ENCODE results near the gene GRIK4.
"Not testable (repeated sequence)": the region's sequence is repeated elsewhere in the genome, so short reads cannot be mapped to it uniquely, and the experiment has no call there.

Gene GRIK4

DNA sequence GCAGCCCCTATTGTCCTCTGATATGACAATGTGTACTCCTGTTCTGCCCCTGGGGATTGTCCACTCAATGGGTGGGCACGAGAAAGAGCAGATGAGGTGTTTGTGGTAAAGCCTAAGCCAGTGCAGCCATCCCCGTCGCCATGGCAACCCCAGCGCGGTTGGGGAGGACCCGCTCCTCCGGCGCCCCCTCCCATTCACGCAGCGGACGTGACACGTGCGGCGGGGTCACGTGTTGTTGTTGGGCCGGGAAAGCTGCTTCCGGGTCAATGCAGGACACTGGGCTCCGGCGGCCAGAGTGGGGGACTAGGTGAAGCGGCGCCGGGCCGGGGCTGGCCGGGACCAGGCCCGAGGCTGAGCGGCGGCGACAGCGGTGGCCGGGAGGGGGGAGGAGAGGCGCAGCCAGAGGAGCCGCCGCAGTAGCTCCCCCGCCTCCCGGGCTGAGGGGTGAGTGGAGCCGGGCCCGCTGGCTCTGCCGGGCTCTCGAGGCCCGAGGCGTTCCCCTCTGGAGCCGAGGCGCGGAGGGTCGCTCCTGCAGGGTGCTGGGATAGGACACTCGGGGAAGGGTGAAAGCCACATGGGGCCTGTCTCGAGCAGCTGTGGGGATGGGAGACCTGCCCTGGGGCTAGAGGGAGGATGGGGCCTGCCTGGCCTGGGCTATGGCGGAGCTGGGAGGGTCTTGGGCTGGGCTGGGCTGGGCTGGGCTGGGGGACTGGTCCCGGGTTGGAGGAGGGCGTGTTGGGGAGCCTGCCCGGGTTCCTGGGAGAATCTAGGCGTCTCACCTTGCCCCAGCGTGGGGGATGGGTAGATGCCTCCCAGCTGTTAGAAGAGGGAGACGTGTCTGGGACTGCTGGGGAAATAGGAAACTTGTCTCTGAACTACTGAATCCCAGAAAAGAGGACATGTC, 512.6 kb downstream of the GRIK4 start, which contains the start of gene TBCEL:
Gene TBCEL, plus strand, starts transcription at position 255 of the 904 bp plus-strand sequence. CDS start 21,589 bp downstream, outside the sequence.
- H3K4me3 ChIP-seq (ENCODE audit: low read depth, low read length) = peak within 1 kb of the TSS; percentile 89
- peak; percentile 53 for DNase-seq (ENCODE audit: low read depth)

DNA sequence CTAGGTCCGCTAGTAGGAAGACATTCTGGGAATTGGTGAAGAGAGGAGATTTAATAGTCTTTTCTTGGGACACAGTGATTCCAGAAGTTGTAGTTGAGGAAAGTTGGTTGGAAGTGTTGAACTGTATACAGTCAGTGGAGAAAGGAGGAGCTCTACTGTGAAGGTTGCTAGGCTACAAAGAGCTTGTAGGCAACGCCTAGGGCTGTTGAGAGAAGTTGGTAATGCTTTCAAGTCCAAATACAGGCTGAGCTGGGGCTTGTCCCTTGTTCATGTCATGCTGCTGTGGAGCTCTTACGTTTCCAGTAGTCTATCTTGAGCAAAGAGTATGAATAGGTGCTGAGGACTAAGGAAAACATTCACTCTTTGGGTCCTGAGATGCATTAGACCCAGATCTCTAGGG, 513.4 kb downstream of the GRIK4 start:
- no peak for DNase-seq (ENCODE audit: low read depth)
- H3K4me3 ChIP-seq (ENCODE audit: low read depth, low read length) = peak overlapping the region; percentile 89

DNA sequence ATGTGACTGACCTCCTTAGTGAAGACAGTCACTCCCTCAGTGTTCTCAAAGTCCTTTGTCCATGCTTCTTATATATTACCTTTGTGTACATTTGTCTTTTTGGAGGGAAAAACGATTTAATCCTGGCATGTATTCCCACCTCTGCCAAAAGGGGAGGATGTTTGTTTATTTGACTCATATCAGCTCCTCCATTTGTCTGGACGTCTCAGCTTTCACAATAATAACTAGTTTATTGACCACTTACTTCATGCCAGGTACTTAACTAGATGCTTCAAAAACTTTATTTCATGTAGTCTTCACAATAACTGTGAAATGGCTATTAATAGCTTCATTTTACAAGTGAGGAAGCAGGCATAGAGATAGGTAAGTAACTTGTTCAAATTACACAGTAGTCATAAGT, 517.6 kb downstream of the GRIK4 start:
- no peak overlapping the region for H3K4me3 ChIP-seq (ENCODE audit: low read depth, low read length)
- no peak for DNase-seq (ENCODE audit: low read depth)

DNA sequence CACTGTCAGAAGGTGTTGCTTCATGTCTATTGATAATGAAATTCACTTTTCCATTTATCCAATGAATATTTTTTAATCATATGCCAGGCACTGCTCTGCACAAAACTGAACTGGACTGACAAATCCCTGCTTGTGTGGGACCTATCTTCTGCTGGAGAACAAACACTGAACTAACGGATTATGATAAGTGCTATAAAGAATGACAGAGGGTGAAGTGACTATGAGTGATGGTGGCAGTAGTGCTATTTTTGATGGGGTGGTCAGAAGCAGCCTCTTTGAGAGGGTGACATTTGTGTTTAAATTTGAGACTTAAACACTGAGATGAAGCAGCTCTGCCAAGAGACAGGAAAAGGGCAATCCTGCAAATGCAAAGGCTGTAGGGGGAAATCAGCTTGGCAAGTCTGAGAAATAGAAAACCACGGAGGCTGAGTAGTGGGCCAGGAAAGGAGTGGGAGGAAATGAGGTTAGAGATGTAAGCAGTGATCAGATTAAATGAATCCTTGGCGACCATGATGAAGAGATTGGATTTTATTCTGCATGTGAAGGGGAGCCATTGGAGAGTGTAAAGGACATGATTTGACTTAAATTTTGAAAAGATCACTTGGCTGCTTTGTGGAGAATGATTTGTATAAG, 518.4 kb downstream of the GRIK4 start:
- DNase-seq (ENCODE audit: low read depth) = no peak
- no peak overlapping the region for H3K4me3 ChIP-seq (ENCODE audit: low read depth, low read length)

DNA sequence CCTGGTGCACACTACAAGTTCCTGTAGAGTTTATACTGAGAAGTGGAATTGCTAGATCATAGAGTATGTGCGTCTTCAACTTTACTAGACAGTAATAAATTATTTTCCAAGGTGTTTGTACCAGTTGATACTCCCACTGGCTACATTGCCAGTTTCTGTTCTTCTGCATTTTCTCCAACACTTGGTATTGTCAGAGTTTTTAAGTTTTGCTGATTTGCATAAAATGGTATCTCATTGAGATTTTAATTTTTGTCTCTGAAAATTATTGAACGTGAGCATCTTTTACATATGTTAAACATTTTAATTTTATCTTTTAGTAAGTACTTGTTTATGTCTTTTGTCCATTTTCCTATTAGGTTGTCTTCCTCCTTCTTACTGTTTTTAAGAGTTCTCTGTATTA, 519.6 kb downstream of the GRIK4 start:
- H3K4me3 ChIP-seq (ENCODE audit: low read depth, low read length) = no peak overlapping the region
- no peak for DNase-seq (ENCODE audit: low read depth)

DNA sequence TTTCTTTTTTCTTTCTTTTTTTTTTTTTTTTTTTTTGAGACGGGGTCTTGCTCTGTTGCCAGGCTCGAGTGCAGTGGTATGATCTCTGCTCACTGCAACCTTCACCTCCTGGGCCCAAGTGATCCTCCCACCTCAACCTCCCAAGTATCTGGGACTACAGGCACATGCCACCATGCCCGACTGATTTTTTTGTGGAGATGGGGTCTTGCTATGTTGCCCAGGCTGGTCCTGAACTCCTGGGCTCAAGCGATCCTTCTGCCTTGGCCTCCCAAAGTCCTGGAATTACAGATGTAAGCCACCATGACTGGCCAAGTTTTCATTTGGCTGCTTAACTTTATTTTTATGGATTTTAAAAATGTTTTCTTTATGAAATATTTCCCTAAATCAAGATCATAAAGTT, 520.1 kb downstream of the GRIK4 start:
- DNase-seq (ENCODE audit: low read depth); H3K4me3 ChIP-seq (ENCODE audit: low read depth, low read length): not testable (repeated sequence)

DNA sequence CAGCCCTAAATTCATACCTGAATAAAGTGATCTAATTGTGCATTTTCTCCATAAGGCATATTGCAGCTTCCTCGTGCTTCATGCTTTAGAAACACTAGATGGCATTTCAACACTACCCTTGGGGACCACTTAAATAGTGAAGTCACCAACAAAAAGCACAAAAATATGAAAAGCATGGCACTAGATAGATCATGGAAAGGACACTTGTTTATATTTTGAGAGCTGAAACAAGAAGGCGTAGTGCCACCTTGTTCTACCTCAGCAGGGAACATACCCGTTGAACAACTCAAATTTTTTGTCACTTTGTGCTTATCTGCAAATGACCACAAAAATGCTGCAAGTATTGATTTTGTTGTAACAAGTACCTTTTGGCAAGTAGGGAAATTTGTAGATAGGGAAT, 521.0 kb downstream of the GRIK4 start:
- DNase-seq (ENCODE audit: low read depth) = no peak
- no peak overlapping the region for H3K4me3 ChIP-seq (ENCODE audit: low read depth, low read length)

DNA sequence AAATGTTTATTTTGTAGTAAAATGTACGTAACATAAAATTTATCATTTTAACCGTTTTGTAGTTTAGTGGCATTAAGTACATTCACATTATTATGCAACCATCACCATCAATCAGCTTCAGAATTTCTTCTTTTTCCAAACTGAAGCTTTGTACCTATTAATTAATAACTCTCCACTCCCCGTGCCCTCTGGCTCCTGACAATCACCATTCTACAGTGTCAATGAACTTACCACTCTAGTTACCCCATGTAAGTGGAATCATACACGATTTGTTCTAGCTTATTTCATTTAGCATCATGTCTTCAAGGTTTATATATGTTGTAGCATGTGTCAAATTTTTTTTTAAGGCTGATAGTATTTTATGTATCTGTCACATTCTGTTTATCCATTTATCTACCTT, 522.1 kb downstream of the GRIK4 start:
- DNase-seq (ENCODE audit: low read depth) = no peak
- H3K4me3 ChIP-seq (ENCODE audit: low read depth, low read length) = no peak overlapping the region

DNA sequence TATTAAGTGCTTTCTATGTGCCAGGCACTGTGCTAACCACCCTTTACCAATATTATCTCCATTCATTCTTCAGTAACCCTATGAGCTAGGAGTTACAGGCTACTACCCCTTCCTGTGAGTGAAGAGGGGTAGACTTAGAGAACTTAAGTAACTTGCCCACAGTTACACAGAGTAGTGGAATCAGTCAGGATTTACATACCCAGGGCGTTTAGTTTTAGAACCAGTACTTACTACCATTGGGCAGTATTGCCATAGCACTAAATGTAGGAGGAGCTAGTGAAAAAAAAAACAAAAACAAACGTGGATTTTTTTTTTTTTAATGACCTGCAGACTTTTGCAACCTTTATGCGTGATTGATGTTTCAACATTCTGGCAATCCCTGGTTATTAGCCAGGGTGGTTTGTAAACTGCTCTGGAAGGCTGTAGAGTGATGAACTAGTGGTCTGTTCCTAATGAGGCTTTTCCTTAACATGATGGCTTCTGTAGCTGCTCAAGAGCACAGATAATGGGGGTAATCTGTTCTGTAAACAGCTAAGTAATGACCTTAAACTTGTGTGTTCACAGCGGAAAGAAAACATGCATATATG, 523.7 kb downstream of the GRIK4 start:
- no peak for DNase-seq (ENCODE audit: low read depth)
- H3K4me3 ChIP-seq (ENCODE audit: low read depth, low read length) = no peak overlapping the region

DNA sequence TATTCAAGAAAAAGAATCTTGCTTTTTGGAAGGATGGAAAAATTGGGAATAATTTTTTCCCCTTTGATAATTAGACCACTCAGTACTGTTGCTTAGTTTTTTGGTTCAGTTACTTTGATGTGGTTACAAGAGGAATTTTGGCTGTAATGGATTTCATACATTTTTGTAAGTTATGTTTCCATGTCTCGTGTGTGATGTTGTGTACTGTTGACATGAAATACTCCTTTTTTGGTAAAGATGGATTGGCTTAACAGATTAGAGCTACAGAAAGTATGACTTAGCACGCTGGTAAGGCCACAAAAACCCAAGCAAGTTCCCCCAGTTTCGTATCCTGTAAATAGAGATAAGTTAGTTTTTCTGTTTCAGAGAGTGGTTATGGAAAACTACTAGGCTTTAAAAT, 524.2 kb downstream of the GRIK4 start:
- no peak overlapping the region for H3K4me3 ChIP-seq (ENCODE audit: low read depth, low read length)
- DNase-seq (ENCODE audit: low read depth) = no peak

DNA sequence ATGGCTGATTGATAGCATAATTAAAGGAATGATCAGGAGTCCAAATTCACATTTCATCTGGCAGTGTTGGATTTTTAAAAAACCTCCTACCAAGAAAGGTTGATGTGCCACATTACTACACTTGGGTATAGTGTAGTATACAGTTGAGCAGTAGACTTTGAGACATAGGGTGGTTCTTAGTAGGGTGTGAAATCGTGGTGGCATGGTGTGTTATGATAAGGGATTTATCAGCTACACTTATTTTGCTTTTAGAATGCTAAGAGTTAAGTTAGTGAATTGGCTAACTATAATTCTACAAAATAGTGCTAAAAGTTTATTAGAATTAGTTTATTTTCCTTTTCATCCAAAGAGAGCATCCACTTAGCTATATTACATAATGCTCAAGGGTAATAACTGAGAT, 525.5 kb downstream of the GRIK4 start:
- no peak for DNase-seq (ENCODE audit: low read depth)
- no peak overlapping the region for H3K4me3 ChIP-seq (ENCODE audit: low read depth, low read length)

Measured in skeletal muscle cell (primary cell).